GM18870 (cell line): ENCODE results near the gene FALEC.

Source experiments
- ATAC-seq: cut with Tn5 transposase; IDR thresholded peaks from one replicate; pipeline ENCODE4 v1.9.1; 2021; ENCODE audit warnings: moderate library complexity; ENCODE audit not compliant: unreplicated experiment

The FALEC gene

DNA sequence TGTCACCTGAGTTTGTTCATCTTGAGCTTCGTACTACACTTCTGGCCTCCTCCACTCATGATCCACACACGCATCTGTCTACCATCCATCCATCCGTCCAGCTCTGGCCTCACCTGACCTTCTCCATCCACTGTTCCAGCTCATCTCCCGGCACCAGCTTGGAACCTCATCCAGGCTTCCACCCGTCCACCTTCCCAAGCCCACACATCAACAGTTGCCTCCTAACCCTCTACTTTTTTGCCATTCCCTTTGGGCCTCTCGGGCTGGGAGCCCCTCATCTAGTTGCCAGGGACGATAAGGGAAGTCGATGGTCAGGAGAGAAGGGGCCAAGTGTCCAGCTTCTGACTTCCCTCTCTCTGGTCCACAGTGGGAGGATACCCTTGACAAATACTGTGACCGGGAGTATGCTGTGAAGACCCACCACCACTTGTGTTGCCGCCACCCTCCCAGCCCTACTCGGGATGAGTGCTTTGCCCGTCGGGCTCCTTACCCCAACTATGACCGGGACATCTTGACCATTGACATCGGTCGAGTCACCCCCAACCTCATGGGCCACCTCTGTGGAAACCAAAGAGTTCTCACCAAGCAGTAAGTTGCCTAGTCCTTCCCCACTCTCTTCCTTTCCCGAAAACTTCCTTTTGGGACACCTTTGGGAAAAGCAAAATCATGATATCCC is 3.4 kb upstream of the FALEC start:
- no peak for ATAC-seq

DNA sequence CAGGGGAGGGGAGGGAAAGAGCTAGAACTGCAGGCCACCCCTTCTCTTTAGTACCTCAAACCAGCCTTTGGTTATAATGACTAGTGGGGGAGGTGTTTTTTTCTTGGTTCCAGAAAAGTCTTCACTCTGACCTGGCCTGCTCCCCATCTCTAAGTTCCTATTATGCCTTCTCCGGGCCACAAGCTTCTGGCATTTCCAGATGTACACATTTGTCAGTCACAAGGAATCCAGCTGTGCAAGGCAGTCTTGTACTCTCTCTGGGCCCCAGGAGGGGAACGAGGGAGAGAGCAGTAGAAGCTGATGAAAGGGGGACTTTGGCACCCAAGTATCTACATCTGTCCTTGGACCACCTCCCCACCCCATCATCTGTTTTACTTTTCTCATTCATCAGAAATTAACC is 2.7 kb upstream of the FALEC start:
- ATAC-seq = no peak

DNA sequence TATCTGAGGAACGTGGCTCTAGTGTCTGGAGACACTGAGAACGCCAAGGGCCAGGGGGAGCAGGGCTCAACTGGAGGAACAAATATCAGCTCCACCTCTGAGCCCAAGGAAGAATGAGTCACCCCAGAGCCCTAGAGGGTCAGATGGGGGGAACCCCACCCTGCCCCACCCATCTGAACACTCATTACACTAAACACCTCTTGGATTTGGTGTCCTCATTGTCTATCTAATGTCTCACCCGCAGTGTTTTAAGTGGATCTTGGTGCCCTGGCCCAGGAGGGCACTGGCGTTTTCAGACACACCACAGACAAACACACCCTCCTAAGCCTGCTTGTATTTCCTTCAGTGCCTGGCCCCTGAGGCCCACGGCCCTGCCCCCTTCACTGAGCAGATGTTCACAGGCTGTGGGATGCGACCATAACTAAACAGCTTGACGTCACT is 2.2 kb upstream of the FALEC start:
- no peak for ATAC-seq

DNA sequence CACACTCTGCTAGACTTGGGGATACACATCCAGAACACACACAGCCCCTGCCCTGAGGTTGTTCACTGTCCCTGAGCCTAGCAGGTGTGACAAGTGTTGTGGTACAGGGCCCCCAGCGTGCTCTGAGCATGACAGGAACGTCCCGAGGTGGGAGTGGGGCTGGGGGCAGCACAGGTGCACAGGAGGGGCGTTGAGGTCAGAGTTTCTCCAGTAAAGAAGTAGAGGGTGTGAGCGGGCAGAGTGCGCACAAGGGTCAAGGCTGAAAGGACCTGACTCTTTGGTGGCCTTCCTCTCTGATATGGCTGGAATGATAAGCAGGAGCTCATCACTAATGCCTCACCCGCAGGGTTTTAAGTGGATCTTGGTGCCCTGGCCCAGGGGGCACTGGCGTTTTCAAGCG is 1.3 kb upstream of the FALEC start:
- ATAC-seq = no peak

DNA sequence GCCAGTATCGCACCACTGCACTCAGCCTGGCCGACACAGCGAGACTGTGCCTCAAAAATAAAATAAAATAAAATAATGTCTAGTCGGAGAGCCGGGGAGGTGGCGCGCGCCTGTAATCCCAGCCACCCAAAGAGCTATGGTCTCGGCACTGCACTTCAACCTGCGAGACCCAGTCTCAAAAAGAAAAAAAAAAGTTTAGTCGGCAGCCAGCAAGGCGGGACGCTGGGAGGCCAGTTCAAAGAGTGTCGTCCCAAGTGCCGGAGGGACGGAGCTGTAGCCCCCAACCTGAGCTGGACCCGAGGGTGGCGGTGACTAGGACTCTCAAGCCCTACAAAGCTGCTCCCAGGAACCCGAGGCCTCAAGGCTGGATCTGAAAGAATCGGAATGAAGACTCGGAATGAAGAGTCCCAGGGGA is 632 bp upstream of the FALEC start:
- no peak for ATAC-seq

DNA sequence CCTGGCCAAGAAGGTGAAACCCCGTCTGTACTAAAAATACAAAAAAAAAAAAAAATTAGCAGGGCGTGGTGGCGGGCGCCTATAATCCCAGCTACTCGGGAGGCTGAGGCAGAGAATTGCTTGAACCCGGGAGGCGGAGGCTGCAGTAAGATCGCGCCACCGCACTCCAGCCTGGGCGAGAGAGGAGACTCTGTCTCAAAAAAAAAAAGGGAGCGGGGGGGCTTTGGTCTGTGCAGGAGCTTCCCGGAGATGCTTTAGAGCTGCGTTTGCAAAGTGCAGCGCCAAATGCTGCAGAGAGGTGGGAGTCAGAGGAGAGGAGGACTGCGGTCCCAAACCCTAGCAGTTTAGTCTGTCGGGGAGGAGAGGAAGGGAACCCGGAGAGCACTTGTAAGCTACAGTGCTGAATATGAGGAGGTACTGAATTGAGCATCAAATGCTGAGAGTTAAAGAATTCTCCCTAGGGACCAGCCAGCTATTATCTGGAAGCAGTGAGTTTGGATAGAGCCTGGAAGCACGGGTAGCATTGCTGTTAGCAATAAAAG is 569 bp downstream of the FALEC start:
- no peak for ATAC-seq

DNA sequence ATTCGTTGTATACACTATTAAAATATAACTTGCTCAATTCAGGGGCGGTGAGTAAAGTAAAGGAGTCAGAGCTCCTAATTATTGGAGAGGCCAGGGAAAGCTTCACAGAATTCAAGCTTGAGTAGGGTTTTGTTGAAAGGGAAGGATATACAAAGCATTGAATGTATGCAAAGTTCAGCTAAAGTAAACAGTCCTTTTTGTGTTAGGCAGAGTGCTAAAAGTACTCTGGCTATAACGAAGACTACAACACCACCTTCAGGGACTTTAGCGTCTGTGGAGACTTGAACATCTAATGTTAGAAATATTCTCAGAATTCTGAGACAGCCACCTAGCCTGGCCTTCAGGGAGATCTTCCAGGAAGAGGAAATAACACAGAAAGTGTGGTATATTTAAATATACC is 1.1 kb downstream of the FALEC start:
- no peak for ATAC-seq

DNA sequence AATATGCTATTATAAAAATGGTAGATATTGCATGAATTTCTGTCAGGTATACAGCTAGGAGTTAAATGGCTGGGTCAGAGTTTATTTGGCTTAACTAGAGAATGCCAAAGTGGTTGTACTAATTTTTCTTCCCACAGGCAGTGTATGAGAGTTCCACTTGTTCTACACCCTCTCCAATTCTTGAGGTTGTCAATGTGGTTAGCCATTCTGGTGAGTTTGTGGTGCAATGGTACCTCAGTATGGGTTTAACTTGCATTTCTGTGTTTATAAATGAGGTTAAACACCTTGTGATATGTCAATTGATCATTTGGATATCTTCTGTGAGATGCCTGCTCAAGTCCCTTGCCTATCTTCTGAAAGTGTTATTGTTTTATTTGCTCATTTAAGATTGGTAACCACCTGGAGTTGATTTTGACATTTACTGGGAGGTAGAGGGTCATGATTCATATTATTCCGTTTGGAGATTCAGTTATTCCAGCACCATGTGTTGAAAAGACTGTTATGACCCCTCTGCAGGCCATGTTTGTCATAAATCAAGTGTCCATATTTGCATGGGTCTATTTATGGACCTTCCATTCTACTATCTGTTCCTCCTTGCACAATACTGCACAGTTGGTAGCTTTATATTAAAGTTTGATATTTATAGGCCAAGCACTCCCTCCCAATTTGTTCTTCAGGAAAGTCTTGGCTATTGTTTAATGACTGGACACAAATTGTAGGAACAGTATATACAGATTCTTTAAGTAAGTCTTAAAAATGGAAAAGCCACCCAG is 5.8 kb downstream of the FALEC start:
- no peak for ATAC-seq

DNA sequence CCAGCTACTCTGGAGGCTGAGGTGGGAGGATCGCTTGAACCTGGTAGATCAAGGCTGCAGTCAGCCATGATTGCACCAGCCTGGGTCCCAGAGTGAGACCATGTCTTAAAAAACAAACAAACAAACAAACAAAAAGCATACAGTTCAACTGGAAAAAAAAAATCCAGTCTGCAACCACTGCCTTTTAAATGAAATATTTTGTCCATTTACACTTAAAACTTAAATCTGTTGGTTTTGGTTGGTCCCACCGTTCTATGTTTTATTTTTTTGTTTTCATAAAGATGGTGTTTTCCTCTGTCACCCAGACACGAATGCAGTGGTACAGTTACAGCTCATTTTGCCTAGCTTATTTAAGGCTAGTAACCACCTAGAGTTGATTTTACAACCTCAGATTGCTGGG is 9.8 kb downstream of the FALEC start:
- no peak for ATAC-seq

DNA sequence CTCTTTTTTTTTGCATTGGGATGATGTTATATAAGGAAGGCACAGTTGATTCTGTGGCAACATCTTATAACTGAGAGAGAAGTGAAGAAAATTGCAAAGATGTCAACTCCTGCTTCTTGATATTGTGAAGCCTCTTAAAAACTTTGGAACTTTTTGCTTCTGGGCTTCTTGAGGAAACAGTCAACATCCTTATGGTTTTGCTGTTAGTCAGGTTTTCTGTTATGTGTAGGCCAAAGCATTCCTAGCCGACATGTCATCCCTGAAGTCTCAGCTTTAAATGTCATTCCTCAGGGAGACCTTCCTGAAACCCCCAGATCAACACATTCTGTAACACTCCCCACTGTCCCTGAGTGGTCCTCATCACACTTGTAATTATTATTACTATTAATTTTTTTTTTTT is 12.6 kb downstream of the FALEC start:
- no peak for ATAC-seq

DNA sequence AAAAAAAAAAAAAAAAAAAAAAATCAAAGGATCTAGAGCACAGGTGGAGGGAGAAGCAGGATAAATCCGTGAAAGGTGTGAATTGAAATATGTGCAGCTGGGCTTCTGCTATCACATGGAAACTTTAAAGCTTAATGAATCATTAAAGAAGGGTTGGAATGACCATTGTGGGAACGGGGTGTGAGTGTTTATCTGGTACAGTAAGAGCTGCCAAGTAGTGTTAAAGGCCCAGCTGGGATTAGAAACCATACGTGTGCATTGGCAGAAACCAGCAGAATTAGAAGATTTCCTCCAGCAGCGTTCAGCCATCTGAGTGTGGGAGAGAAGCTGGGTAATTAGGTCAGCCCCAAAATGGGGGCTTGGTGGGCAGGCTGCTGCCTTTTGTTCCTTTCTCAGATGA is 13.5 kb downstream of the FALEC start:
- ATAC-seq = no peak

DNA sequence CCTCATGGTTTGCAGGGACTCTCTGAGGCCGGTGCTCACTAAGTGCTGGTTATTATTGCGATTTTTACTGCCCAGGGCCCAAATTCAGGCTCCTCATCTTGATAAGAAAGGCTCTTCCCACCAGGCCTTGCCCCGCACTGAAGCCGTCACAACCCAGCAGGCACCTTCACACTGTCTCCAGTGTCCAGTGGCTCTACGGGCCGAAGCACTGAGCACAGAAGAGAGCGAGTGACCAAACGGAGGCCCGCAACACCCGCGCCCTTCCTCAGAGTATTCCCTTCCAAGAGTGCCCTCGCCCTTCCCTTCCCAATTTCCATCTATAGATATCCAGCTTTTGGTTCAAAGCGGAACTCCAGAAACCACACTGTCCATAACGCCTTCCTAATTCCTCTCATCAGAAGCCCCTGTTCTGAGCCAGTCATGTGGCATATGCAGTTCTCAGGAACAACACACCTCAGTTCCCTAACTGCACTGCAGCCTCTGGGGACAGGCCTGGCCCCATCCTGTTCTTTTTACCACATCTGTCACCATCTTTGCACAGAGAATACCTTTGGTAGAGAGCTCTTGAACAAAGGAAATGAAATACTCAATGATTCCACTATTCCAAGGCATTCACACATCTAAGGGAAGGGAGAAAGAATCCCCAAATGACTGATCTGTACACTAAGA is 15.1 kb downstream of the FALEC start:
- no peak for ATAC-seq

DNA sequence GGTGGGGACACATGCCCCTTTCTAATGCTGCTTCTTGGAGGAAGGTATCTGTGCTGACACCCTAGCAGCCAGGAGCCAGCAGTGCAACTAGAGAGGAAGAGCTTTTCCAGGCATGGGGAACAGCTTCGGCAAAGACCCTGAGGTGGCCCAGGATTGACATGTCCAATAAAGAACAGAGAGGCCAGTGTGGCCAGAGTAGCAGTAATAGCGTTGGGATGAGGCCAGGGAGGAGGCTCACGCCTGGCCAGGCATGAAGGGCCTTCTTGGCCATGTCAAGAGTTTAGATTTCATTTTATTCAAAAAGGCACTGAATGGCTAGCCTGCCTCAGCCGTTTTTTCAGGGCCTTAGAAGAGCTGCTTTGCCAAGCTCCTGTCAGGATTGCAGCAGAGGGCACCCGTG is 17.3 kb downstream of the FALEC start:
- ATAC-seq = no peak

DNA sequence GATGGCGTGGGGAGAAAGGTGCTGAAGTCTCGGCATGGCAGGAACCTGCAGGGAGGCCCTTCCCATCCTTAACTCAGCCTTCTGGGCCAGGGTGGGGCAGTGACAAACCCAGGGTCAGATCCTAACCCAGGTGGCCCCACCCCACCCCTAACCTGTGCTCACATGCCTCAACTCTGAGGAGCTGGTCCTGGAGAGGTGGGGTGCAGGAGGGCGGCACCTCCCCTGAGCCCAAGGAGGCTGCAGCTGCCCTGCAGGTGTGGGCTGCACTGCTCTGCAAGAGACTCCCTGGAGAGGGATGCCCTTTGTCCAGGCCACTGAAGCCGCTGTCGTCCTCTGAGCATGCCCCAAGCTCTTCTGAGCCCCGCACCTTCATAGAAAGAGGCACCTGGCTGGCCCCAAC is 18.4 kb downstream of the FALEC start:
- no peak for ATAC-seq

DNA sequence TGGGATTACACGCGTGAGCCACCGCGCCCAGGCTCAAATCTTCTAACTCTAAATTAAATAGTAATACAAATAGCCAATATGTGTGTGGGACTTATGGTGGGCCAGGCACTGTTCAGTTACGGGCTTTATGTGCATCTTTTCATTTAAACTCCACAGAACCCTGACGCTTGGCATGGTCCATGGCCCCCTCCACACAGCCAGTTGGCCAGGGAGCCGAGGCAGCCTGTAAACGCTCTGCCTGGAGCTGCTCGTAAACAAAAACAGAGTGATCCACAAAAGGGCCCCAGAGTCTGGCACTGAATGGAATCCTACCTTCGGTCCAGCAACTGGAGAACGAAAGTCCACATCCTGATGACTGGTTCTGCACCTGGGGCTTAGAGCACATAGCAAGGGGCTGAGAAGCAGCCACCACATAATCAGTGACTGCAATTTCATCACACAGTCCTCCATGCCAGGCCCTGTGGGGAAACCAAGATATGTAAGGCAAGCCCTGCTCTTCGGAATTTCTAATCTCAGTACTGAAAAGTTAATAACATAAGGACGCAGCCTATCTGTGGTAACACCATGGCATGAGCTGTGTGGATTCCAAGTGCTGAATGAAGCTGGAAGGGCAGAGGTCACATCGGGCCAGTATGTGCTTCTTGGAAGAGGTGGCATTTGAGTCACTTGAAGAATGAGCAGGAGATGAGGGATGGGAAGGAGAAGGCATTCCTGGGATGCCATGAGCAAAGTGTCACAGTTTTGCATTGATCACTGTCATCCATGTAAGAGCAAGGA is 20.1 kb downstream of the FALEC start:
- no peak for ATAC-seq

DNA sequence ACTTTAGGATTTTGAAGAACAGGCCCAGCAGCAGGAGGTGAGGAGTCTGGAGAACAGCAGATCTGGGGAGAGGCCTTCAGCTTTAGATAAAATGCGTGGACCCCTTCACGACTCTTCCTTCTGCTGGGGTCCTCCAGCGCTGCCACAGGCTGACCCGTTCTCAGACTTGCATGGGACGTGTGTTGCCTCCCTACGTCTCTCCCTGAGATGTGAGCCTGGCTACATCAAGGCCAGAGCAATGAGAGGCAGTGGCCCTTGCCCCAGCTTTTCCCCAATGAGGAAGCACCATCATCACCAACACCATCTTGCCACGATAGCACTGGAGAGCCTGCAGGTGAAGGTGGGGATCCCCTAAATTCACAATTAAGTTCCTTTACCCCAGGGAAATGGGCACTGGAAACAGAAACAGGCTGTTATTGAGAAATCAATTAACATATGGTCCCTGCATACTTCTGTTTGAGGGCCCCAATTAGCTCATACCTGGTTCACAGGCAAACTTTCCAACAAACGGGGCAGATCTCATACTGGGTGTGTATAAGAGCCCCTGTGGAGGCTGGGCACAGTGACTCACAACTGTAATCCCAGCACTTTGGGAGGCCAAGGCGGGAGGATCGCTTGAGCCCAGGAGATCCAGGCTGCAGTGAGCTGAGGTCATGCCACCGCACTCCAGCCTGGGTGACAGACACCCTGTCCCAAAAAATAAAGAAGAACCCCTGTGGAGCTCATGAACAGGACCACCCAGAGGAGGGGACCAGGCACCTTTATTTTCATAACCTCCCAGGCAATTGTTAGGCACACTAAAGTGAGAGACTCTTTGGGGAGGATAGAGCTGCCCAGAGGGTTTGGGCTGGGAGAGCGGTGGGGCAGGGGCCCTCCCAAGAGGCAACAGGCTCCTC is 21.5 kb downstream of the FALEC start:
- no peak for ATAC-seq

DNA sequence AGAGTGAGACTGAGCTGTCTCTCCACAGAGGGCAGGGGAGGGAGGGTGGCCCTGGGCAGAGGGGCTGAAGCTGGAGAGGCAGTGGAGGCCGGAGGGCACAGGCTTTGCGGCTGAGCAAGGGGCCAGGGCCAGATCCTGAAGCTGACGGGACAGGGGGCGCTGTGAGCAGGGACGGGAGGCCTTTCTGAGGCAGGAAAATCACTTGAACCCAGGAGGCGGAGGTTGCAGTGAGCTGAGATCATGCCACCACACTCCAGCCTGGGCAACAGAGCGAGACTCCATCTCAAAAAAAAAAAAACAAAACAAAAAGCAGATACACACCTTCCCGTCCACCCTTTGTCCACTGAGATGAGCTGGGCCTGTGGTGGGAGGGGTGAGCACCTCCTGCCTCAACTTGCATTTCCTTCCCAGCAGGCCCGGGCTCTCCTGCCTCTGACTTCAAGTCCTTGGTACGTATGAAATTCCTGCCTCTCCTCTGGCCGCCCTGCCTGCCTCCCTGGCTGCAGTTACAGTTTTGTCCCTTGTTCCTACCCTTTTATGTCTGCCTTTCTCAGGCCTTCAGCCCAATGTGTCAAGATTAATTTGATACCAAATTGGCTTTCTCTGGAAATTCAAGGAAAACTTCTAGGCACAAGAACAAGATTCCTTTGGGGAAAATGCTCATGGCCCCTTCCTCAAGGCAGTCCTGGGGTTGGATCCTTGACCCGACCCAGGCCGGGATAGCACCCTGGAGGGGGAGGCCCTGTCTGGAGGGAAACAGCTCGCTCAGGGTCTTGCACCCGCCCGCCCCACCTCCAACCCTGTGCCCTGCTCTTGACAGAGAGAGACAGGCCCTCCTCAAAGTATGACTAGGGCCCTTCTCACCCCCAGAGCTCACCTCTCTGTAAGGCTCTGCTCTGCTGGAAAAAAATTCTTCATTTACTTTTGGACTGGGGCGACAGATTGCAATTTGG is 22.5 kb downstream of the FALEC start:
- ATAC-seq = no peak

DNA sequence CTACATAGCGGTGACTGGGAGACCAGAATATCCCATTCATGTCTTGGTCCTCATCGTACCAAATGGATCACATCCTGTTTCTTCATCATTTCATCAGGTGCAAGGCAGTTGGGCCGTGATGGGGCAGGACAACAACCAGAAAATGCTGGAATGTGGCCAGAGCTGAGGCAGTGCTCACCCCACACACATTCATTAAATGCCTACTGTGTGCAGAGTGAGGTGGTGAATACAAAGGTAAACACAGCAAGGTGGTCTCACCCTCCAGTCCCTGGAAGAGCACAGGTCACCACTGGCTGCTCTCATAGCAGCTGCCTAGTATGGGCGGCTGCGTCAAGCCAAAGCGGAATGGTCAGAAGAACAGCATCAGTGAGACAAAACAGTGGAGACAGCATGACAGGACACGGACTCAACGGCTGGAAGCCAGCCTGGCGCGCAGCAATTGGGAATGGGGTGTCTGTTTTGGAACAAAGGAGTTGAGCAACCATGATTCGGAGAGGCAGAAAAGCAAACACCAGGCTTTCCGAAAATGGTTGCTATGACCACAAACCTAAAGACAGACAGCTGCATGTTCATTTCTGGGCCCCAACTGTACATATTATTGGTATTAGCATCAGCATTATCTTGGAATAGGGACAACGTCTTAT is 28.1 kb downstream of the FALEC start:
- ATAC-seq = no peak
